ENCODE data around the gene IGFL4.

The IGFL4 gene

GRCh38 chr19:46060012-46060411, 19.2 kb upstream of the IGFL4 start:
- no peak for DNase-seq

DNA sequence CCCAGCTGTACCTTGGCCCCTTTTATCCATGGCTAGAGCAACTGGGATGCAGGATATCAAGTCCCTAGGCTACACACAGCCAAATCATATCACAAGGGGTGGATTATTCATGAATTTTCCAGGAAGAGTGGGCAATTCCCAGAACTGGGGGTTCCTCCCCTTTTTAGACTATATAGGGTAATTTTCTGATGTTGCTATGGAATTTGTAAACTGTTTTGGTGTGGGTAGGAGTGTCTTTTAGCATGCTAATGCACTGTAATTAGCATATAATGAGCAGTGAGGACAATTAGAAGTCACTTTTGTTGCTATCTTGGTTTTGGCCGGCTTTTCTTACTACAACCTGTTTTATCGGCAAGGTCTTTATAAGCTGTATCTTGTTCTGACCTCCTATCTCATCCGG, 18.0 kb upstream of the IGFL4 start:
- no peak for DNase-seq

GRCh38 chr19:46056536-46056935, 15.7 kb upstream of the IGFL4 start:
- no peak for DNase-seq

- DNase-seq, result no peak
These were observed 12.1 kb upstream of the IGFL4 start for GRCh38 chr19:46052896-46053295.

DNA sequence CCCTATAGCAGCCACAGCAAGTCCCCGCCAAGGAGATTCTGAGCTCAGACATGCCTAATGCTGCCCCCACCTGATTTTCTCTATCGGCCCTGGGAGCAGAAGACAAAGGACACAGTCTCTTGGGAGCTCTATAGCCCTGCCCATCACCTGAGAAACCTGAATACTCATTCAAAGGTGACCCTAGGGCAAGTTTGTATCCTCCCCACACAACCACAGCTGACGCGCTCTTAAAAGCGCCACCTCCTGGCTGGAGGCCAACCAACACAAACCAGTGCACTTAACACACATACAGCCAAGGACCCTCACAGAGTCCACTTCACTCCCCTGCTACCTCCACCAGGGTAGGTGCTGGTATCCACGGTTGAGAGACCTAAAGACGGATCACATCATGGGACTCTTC, 8.8 kb upstream of the IGFL4 start:
- no peak for DNase-seq

- no peak for DNase-seq
These were observed 2.7 kb upstream of the IGFL4 start for GRCh38 chr19:46043519-46043918.

DNA sequence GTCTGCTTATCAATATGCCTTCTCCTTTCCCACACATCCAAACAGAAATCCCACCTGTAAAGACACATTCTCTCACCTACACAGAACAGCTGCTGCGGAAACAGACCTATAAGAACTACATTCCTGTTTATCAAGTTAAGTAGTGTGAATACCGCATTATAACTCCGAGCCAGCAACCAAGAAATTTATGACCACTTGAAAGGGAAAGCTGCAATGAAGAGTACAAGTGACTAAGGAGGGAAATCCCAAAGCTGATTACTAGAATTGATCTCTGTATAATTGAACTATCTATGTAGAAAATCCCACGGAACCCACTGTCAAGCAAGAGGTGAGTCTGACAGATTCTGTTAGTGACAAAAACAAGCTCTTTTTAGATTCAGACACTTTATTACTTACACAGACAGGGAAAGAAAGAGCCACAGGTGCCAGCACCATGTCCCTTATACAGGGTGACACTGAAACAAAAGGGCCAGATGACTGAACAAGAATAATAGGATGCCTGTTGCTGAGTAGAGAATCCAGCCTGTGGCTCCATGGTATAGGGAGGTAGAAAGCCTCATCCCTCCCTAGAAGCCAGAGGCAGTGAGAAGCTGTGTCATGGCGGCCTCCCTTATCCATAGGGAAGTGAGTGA, 1.6 kb upstream of the IGFL4 start:
- DNase-seq, result no peak

DNA sequence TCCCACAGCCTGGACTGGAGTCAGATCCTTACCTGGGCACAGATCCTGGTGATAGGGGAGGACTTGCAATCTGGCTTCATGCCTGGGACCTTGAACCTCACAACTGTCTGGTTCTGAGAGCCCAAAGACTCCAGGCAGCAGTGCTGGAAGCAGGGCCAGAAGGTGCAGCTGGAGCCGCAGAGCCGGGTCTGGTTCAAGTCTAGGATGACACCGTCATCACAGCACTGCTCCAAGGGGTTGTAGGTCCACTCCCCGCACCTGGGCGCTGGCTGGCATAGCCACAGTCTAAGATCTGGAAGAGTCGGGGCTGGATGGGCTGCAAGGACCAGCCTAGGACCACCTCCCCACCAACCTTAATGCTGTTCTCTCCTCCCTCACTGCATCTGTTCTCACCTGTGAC, 677 bp downstream of the IGFL4 start:
- DNase-seq, result no peak

GRCh38 chr19:46036744-46037128, 4.1 kb downstream of the IGFL4 start:
- DNase-seq, result no peak

- DNase-seq, result no peak
These were observed 4.6 kb downstream of the IGFL4 start for GRCh38 chr19:46035986-46036743.

DNA sequence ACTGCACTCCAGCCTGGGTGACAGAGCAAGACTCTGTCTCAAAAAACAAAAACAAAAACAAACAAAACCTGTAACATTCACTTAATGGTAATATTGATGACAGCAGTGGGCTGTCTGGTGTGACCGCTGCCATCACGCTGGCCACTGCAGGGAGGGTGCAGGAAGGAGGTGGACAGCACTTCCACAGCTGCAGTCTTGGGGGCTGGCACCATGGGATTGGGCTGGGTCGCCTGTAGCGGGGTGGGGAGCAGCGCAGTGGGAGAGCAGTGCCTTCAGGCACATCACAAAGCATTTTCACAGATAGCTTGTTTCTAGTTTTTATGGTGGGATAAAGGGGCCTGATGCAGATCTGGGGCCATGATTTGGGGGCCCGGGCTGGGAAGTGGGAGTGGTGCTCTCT, 5.3 kb downstream of the IGFL4 start:
- DNase-seq, result no peak

GRCh38 chr19:46033401-46033800, 7.4 kb downstream of the IGFL4 start:
- DNase-seq, result no peak

DNA sequence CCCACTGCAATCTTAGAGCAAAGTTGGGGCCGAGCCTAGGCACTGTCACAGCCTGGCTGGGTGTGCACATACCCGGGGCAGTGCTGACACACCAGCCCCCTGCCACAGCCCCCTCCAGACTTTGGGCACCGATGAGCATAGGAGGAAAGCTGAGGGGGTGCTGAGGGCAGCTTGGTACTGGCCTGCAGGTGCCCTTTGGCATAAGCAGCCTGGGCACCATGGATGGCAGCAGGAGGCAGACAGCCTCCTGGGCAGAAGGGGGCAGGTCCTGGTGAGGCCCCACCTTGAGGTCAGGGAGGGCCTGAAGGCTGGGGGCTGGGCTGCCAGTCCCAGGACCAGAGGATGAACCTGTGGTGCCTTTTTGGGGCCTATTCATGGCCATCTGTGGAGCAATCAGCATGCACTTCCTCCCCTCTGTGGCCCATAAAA, 8.2 kb downstream of the IGFL4 start:
- DNase-seq, result no peak

- no peak for DNase-seq
These were observed 8.8 kb downstream of the IGFL4 start for GRCh38 chr19:46031781-46032596.

DNA sequence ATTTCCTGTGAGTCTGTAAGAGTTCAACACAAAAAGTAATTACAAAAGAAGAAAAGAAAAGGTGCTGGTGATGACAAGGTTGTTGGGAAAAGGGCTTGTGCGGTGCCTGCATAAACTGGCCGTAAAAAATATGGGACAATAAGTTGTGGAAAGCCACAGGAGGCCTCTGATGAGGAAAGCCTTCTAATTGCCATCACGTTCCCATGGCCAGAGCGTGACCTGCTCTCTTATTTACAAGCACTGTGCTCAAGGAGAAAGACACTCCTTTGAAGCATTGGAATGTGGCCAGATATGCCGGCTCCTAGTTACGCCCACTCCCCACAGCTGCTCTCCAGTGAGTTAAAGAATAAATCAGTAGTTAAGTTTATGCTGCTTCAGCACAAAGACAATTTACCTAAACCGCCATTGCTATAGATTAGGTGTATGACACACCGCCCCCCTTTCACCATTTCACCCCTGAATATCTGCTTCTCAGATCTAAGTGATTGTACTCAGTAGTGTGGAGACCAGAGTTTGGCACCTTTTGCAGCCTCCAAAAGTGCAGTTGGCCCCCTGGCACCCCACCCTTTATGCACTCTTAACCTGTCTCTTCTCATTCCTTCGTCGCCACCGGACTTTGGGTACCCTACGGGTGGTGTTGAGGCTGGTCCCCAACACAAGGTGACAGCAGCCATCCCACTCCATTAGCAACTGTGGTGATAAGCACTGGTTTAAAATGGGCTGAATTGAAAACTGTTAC, 9.8 kb downstream of the IGFL4 start:
- no peak for DNase-seq

DNA sequence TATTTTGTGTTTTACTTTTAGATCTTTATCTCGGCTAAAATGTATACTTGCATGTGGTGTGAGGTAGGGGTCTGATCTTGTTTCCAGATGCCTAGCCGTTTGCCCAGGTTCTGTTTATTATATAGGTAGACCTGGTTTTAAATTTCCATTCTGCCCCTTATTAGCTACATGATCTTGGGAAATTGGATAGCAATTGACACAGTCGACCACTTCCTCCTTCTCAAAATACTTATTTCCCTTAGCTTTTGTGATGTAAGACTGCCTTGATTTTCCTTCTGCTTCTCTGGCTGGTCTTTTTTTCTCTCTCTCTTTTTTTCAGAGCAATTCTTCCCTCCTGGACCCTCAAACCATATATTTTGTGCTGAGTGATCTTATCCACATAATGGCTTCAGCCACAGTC, 15.0 kb downstream of the IGFL4 start:
- no peak for DNase-seq

DNA sequence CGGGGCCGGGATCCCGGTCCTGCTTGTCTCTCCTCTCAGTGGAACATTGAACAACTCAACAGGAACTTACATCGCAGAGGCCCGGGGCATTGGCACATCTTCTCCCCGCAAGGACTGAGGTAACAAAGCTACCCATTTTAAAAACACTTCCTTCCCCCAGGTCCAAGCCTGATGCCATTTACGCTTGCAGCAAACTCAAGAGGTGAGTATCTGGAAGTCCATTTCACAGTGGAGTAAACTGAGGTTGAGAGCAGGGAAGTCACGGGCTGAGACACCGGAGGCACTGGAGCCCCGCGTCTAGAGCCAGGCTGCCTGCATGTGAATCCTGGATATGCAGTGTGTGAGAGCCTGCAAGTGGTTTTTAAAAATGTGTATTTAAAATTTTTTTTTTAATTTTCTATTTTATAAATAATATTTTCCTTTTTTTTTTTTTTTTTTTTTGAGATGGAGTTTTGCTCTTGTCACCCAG, 17.5 kb downstream of the IGFL4 start:
- DNase-seq, result no peak

DNA sequence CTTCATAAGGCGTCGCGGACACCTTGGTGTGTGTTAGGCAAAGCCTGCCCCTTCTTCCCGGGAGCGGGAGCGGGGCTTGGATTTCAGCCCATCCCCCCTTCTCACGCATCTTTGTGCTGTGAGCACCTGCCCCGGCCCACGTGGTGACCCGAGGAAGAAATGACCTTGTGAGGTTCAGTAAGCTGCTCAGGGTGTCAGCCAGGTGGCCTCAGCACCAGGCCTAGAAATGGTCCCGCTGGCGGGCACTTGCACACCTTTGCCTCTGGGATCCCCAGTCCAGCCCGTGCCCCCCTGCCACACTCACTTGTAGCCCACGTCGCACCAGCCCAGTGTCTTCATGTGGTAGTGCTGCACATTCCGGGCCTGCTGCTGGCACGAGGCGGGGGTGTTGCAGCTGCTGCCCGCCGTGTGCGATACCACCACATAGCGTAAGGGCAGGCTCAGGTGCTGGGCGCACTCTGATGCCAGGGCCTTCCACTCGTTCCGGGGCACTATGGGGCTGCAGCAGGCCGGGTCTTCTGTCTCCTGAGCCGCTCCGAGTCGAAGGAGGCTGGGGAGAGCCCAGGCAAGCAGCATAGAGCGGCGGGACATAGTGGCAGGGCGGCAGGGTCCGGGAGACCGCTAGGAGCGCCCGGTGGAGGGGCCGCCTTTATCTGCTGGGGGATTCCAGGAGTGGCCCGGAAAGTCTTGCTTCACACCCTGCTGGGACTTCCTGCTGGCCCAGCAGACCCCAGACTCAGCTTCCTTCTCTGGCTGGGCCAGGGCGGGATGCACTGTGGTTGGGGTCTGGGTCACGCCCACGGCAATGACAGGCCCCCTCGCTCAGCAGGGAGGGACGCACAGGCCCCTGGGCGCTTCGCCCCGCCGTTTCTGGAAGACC, 18.1 kb downstream of the IGFL4 start, which contains the start of gene PGLYRP1:
PGLYRP1 (minus strand) TSS at position 623 of the 880 bp plus-strand sequence; CDS start at position 591, 32 bp downstream.
- peak; percentile 55 for DNase-seq

GRCh38 chr19:46022061-46022430, 18.8 kb downstream of the IGFL4 start:
- no peak for DNase-seq

GRCh38 chr19:46021531-46022041, 19.2 kb downstream of the IGFL4 start:
- no peak for DNase-seq

- no peak for DNase-seq
These were observed 20.0 kb downstream of the IGFL4 start for GRCh38 chr19:46020819-46021125.

DNA sequence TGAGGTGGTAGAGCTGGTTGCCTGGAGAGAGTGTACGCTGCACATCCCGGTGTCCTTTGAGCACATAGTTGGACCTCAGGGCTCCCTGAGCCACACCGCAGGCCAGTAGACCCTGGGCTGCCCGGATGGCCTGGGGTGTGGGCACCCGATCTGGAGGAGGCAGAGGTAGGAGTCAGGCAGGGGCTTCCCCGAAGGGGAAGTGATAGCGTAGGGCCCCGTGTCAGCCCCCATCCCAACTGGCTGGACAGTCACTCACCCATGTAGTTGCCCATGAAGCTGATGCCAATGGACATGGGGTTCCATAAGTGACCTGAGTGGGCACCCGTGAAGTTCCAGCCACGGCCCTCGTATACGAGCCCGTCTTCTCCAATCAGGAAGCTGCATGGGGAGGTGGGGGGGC, 21.5 kb downstream of the IGFL4 start:
- no peak for DNase-seq

Data from activated CD8-positive, alpha-beta memory T cell treated with anti-CD3 and anti-CD28 coated beads for 24 hours (primary cell).